Measurements from ENCODE around the gene NOX1. TPM values are rescaled to one million over a fixed set of nuclear protein-coding genes. Genes with fewer than 3 reads are reported as not detected.

The NOX1 gene
- not detected in 2 replicates for total RNA-seq (2014; rRNA removed; shearing (Covaris generic))

DNA sequence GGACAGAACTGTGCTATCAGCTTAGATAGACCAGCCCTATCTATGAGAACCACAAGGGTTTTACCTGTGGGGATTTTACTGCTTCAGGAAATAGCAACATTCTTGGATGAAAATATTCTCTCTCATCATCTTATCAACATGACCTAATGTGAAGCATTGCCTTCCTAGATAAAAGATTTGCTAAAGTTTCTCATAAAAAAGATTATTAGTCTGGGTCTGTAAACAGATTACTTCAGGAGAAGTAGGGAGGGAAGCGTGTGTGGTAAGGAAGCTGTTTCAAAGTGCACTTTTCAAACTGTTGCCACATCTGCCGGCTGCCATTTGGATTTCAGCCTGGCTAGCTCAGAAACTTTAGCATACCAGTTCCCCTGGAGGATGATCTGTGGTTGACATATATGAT, at the start of gene NOX1:
NOX1 (minus strand) TSS at position 35 of the 400 bp plus-strand sequence. CDS start 220 bp downstream, outside the sequence.
- DNase-seq (ENCODE audit: low spot score), result no peak

DNA sequence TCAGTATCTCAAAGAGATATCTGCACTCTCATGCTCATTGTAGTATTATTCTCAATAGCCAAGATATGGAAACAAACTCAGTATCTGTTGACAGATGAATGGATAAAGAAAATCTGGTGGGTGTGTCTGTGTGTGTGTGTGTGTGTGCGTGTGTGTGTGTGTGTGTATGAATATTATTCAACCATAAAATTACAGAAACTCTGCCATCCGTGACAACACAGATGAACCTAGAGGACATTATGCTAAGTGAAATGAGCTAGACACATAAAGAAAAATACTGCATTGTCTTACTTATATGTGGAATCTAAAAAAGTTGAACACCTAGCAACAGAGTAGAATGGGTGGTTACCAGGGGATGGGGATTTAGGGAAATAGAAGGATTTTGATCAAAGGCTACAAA, 41.4 kb upstream of the NOX1 start:
- DNase-seq (ENCODE audit: low spot score), result no peak

DNA sequence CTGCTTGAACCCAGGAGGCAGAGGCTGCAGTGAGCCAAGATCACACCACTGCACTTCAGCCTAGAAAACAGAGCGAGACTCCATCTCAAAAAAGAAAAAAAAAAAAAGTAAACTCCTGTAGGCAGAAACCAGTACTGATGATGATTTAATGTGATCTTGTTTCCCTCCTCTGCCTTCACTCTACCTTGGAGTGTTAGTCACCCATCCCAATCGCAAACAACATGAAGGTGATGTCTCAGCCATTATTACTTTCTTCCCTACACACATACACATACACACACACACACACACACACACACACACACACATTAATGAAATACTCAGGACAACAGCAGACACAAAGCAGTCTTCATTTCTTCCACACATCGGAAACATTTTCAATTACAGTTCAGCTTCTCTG, 39.0 kb upstream of the NOX1 start:
- DNase-seq (ENCODE audit: low spot score), result no peak

DNA sequence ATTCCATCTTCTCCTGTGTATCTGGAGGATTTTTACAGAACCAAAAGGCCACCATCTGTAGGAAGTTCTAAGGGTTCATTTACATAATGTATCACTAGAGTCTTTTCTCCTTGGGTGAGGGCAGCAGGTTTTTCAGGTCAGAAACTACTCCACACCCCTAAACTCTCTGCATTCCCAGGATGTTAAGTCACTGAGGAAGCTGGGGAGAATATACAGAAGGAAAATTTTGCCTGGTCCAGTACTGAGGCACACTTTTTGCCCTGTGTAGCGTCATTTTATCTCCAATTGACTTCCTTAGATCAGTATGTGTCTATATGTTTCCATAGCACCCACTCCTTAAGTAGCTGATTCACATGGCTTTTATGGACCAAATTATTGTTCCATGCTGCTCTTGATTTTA, 37.6 kb upstream of the NOX1 start:
- no peak for DNase-seq (ENCODE audit: low spot score)

DNA sequence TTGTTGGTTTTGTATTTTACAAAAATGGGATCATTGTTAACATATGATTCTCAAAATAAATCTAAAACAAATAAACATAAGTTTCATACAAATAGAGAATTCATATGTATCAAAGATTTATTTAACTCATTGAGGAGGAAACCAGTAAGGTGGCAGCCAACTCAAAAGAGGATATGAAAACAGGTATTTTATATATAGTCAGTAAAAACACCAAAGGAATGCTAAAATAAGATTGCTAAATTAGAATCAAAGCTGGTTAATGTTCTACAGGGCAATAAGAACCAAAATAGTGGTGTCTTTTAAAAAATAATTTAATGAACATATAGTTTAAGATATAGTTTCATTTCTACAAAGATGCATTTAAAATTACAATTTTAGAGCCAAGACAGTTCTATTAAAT, 31.5 kb upstream of the NOX1 start:
- no peak for DNase-seq (ENCODE audit: low spot score)

DNA sequence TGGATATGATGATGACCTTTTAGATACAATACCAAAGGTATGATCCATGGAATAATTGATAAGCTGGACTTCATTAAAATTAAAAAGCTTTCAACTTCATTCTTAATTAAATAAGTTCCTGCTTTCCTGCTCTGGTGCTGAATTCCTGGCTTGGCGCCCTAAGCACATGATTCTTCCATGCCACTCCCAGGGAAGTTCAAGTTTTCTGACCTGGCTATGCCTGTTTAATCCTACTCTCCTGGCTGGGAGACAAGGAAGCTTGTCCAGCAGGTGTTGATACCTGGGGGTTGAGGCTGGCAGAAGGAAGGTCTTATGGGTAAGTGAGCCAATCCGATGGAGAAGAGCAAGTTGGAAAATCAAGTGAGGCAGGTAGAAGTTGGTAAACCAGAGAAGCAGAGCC, 30.3 kb upstream of the NOX1 start:
- no peak for DNase-seq (ENCODE audit: low spot score)

DNA sequence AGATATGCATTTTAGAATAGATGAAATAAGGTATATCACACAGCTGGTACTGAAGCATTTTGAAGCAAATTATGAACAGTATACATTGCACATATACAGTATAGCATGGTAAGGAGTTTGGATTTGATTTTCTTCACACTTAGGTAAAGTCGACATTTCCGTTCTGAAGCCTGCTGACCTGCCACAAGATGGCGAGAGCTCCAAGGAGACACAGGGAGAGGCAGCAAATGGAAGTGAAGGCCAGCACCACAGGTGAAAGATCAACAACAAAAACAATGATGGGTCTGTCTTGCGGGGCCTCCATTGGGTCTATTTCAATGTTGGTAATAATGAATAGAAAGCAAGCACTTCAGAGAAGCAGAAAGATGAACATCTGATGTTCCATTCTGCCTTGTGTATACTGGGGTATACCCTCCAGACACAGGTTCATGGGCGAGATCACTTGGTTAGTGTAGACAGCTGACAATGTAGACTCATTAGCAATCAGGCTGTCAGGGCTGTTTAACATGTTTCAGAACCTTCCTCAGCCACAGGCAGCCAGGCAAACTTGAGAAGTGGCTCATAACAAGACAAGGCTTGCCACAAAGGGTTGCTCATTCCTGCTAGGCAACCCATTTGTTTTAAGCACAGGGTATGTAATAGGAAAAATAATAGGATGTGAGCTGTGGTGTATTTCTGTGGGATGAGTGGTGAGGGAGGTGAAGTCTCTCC, 21.4 kb upstream of the NOX1 start:
- DNase-seq (ENCODE audit: low spot score), result peak; percentile 0

DNA sequence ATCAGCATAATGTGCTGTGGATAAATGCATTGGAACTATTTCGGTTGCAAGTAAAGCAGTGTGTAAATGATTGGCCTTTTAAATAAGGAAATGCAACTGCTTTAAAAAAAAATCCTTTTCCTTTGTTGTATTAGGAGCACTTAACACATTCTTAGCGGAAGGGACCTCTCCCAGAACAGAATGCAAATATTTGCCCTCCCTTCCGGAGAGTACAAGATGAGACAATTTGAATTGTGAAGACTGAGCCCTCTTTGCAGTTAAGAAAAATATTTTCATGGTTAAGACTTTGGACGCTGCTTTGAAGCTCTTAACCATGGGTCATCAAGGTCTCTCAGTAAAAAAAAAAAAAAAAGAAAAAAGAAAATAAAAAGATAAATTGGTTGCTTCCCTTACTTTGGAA, 9.5 kb upstream of the NOX1 start:
- DNase-seq (ENCODE audit: low spot score), result no peak

DNA sequence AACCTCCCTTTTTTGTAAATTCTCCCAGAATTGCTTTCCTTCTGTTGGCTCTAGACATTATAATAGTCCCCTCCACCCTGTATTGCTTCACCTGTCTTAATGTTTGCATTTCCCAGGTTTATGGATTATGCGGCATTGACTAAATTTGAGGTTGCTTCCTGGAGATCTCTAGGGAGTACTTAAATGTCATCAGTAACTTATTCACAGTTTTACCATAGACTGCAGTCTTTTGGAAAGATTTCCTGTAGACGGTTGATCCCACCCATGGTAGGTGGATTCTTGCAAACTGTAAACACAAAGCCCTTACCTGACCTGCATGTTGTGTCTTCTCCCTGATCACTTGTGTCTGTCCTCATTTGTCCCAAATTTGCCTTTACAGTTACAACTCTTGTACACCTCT, 6.2 kb upstream of the NOX1 start:
- DNase-seq (ENCODE audit: low spot score), result no peak

DNA sequence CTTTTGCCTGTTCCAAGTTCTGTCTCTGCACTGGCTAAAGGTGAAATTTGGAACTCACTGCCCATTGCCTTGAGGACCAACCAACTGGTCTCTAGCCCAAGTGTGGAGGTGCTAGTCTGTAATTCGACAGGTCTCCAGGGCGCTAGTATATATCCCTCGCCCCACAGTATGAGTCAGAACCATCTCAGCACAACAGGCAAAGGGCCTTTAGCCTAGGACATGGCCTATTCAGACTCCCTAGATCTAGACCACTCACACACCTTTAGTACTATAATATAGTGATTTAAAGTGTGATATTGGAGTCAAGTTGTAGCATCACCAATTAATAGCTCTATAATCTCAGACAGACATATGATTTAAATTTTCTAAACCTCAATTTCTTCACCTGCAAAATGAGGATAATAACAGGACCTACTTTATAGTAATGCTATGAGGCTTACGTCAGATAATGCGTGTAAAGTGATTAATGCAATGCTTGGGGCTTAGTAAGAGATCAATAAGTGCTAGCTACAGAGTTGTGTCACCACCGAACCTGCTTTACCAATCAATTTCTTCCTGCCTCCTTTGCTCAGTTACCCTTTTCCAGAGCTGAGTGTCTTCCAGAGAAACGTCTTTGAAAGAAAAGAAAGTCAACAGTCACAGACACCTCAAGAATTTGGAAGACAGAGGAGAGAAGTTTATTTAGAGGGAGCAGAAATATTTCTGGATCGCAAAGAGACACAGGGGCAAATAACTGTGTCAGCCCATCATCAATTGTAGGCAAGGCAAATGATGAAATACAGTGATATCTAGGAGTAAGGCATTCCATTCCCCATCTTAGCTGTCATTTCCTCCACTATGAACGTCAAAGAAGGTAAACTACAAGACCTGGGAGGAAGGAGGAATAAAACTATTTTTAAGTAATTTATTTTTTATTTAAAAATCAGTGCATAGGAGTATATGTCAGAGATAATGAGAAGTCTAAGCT, 2.3 kb downstream of the NOX1 start:
- no peak for DNase-seq (ENCODE audit: low spot score)

DNA sequence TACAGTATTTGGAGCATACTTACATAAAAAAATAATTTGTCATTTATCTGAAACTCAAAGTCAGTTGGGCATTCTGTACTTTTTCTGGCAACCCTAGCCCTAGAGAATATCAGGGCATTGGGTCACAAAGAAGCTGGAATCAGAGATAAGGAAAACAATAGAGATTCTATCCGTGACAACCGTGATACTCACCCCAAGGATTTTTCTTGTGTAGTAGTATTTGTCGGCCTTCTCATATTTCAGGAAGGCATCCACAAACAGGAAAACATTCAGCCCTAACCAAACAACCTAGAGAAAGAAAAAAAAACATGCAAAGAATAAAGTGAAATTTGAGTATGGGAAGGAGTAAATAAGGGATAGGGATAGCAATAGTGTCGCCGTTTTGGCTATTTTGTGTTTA, 3.6 kb downstream of the NOX1 start:
- no peak for DNase-seq (ENCODE audit: low spot score)

DNA sequence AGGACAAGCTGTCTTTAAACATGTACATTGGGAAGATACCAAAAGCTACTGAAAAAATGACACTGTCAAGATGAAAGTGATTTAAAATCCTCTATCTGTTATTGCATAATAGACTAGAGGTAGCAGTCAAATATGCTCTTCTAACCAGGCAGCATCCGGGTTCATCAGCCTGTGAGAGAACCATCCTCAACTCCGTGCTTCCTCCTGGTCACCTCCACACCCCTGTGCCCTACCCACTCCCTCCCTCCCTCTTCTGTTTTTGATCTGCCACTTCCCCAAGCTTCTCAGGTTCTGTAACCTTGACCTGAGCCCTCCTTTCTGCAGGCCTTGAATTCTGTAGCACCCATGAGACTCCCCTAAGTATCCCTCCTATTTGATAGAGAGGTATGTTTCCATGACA, 5.9 kb downstream of the NOX1 start:
- DNase-seq (ENCODE audit: low spot score), result no peak

DNA sequence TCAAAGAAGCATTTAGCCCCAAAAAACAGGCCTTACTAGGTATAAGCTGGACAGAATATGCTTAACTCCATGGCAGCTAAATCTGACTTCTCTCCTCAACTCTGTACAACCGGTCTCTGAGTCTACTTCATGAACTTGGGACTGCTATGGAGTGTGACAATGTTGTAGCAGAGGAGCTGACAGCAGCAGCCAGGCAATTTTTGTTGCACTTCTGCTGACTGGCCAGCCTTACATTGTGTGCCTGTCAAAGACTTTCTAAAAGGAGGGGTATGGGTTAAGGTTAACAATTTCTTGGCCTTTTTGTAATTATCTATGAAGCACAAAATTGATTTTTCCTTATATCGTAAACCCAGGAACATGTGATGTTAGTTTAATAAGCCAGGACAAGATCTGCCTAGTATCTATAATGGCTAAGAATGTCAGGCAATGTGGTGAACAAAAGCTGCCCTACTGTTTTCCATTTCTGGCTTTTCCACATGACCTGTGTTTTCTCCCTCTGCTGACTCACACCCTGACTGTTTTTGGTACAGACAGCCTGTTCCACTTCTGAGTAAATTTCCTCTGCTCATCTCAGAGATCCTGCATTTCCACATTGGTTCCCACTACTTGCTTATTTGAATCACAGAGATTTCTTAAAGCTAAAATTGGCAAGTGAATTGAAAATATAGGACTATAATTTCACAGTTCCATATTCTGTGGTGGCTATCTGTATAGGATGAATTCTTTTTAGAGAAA, 9.3 kb downstream of the NOX1 start:
- DNase-seq (ENCODE audit: low spot score), result no peak

DNA sequence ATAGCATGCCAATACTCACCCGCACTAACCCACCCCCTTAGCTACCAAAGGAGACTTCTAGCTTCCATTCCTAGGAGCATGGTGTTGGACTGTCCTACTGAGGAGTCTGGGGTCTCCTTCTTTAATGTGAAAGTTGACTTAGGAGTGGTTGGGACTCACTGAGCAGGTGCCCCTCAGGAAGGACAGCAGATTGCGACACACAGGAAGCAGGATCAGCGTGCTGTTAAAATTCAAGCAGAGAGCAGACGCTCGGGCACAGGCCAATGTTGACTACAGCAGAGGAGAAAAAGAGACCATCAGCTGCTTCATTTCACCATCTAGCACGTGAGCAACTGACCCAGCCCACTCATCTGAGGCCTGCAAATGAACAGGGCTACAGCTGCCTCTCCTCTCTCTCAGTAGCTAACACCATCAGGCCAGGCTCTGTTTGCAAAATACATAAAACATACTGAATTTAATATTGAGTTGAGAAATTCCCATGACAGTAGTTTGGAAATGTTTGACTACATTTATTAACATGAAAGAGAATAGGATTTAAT, 10.8 kb downstream of the NOX1 start:
- DNase-seq (ENCODE audit: low spot score), result no peak

DNA sequence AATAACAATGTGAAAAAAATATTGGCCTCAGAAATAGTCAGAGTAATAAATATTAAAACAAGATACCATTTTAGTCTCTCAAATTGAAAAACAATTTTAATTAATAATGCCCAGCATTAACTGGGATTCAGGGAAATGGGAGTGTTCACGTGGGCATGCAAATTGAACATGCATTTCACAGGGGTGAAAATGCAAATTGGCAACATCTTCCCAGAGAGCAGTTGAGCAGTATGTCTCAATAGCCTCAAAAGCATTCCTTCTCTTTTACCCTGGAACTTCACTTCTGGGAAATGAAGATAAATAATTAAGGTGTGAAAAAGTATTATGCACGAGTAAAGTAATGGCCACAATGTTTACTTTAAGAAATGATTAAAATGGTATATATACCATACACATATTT, 21.3 kb downstream of the NOX1 start:
- DNase-seq (ENCODE audit: low spot score), result no peak

DNA sequence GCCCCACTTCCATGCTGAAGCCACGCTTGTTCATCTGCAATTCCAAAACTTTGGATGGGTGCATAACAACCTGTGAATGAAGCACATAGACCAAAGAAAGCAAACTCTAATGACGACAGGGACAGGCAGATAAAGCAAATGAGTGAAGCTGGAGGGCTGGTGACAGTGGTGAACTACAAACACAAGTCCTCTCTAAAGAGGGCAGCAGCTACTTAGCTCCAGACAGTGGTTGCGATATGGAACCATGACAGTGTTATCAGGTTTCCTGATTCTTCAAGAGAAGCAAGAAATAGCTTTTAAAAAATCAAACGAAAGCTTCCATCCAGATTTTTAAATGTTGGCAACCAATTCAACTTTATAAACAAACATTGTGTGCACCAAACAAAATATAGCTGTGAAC, 23.8 kb downstream of the NOX1 start:
- DNase-seq (ENCODE audit: low spot score), result no peak

DNA sequence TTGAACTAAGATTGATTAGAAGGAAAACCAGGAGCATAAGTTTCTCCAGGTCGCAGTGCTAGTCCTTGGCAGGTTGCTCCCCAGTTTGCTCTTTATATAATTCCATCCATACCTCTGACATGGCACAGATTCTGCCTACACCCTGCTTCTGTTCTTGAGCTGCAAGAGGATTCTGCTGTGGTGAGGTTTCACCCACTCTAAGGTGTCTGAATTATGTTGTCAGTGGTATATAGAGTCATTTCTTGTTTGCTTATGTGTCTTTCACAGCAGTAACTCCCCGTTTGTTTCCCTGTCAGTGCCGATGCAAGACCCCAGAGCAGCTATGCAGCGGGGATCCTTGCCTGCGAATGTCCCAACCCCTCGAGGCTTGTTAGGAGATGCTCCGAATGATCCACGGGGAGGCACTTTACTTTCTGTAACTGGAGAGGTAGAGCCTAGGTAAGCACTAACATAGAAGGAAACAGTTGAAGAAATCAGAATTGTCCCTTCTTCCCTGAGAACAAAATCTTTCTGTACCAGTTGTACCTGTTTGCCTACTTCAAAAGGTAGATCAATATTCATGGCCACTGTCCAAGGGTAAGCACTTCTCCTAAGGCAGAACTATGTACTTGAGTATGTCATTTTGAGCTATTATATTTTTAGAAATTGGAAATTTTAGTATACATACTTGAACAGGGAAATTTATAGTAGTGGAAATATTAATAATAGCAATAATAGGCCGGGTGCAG, 42.8 kb downstream of the NOX1 start:
- no peak for DNase-seq (ENCODE audit: low spot score)

DNA sequence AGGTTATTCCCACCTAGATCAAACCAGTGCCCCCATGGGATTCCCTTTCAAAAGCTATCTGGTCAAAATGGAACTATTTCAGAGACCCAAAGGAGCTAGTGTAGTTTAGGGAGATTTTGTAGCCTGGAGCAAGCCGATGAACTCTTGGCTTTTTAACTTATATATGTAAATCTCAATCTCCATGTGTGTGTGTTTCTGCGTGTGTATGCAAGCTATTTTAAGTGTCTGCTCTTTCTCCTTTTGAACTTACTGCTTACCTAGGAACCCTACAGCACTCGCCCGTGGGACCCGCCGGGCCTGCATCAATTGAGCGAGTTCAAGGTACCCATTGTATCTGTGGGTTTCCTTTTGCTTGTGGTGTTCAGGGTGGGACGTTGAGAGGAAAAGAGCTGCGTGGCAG, 43.6 kb downstream of the NOX1 start:
- DNase-seq (ENCODE audit: low spot score), result no peak

DNA sequence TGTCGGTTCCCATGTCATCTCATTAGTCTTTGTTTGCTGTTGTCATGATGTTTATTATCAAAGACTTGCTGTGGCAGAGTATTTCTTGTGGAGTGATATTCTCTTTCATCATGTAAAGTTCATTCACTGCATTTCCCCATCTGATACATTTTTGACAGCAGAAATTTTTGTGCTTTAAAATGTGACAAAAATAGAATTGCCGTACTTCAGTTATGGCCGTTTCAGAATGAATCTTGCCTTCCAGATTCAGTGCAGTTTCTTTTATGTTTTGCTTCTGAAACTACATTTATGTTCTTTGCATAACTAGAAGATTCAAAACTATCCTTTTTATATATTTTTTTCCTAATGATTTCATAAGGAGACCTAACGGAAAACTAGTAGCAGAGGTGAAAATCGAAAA, 44.0 kb downstream of the NOX1 start:
- no peak for DNase-seq (ENCODE audit: low spot score)

DNA sequence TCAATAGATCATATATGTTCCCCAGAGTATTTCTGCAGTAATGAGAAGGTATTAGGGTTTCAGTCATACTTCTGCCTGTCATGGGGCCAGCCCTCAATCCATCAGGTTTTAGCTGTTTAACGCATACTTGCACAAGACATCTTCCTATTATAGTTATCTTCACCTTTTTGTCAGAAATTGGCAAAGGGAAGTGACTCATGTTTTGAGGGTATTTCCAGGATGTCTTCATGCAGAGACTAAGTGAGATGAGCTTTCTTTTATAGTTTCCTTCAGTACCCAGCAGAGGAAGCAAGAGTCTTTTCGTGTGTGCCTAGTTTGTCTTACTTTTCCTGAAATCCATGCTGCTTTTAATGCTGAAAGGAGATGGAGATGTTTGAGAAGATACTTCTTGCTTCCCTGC, 44.4 kb downstream of the NOX1 start:
- DNase-seq (ENCODE audit: low spot score), result peak; percentile 25
